ENCODE data around the gene LCN12.

DNA sequence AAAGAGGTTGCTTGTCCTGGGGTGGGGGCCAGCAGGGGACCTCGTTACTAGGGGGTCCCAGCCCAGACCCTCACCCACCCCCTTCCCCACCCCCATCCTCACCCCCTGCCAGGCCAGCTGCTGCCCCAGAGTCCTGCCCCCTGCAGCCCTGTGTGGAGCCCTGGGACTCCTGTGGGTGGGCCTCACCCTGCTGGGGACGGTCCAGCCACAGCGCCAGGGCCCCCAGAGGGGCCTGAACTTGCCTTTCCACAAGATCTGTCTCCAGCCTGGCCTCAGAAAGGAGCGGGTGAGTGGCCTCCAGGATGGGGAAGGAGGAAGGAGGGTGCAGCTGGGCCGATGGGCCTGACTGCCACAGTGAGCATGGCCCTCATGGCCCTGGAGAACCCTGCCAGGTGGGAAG lies 17.7 kb downstream of the LCN12 start:
- TF ChIP-seq ZNF274 (IDR thresholded peaks at IDR 0.05; ENCODE audit: low read depth, low read length), result no peak
- no peak for TF ChIP-seq SUZ12 (IDR thresholded peaks at IDR 0.05; ENCODE audit: extremely low read depth, insufficient read depth, insufficient read length)
